ENCODE data around the gene TNRC18. TPM values are rescaled to one million over a fixed set of nuclear protein-coding genes. Genes with fewer than 3 reads are reported as not detected.
A peak's percentile ranks its signal among the peaks of the same experiment; 100 is the strongest.

Gene TNRC18
- total RNA-seq, 4 donors from 2014 or later: 79.9 to 160 (median 91.3) TPM

- WGBS, 2 donors: 27 to 48% methylated on average over 18 of the region's 19 CpGs
- peak in 1 of 2 donors; percentile 31 for DNase-seq (ENCODE audit: low spot score in 2 of 2)
- TF ChIP-seq POLR2A (IDR thresholded peaks at IDR 0.05): no peak
- TF ChIP-seq, protein P1, sequence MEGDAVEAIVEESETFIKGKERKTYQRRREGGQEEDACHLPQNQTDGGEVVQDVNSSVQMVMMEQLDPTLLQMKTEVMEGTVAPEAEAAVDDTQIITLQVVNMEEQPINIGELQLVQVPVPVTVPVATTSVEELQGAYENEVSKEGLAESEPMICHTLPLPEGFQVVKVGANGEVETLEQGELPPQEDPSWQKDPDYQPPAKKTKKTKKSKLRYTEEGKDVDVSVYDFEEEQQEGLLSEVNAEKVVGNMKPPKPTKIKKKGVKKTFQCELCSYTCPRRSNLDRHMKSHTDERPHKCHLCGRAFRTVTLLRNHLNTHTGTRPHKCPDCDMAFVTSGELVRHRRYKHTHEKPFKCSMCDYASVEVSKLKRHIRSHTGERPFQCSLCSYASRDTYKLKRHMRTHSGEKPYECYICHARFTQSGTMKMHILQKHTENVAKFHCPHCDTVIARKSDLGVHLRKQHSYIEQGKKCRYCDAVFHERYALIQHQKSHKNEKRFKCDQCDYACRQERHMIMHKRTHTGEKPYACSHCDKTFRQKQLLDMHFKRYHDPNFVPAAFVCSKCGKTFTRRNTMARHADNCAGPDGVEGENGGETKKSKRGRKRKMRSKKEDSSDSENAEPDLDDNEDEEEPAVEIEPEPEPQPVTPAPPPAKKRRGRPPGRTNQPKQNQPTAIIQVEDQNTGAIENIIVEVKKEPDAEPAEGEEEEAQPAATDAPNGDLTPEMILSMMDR (IDR thresholded peaks at IDR 0.05): no peak
- intact Hi-C loops (cut with DNase I; ENCODE audit: low total_unique reads): no loop called here
- H3K4me3 ChIP-seq (ENCODE audit: low read depth, poor library complexity, severe bottlenecking): no peak overlapping the region
Observed at GRCh38 chr7:5450549-5451327, 27.1 kb upstream of the TNRC18 start.

- TF ChIP-seq, protein P1 (IDR thresholded peaks at IDR 0.05): no peak
- TF ChIP-seq POLR2A (IDR thresholded peaks at IDR 0.05): no peak
- WGBS, 2 donors: 53 to 55% methylated on average over 15 of the region's 15 CpGs
- intact Hi-C loops (cut with DNase I; ENCODE audit: low total_unique reads): no loop called here
- DNase-seq (ENCODE audit: low spot score in 2 of 2): no peak
- H3K4me3 ChIP-seq (ENCODE audit: low read depth, poor library complexity, severe bottlenecking): no peak overlapping the region
Observed at GRCh38 chr7:5448378-5449037, 24.9 kb upstream of the TNRC18 start.

DNA sequence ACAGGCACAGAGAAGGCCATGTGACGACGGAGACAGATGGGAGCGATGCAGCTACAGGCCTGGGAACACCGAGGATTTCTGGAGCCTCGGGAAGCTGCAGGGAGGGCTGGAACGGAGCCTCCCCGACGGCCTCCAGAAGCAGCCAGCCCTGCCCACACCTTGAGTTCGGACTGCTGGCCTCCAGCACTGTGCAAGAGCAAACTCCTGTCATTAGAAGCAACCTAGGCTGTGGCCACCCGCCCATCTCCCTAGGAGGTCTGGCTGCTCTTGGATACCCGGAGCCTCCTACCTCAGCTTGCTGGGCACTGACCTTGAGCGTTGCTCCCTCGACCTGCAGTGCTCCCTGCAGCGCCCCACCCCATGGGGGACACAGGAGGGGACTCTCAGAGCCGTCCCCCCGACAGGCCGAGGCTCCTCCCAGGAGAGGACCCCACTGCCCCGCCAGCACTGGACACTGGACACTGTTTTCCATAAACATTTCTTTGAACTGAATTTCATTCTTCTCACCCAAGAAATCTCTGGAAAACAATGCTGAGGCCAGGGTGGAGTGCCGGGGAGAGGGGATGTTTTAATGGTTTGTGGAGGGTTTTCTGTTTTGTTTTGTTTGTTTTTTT, 22.5 kb upstream of the TNRC18 start:
- DNase-seq (ENCODE audit: low spot score in 2 of 2): no peak
- WGBS, 2 donors: 57 to 73% methylated on average over 17 to 19 of the region's 19 CpGs
- intact Hi-C loops (cut with DNase I; ENCODE audit: low total_unique reads): no loop called here
- TF ChIP-seq, protein P1 (IDR thresholded peaks at IDR 0.05): no peak
- no peak for TF ChIP-seq POLR2A (IDR thresholded peaks at IDR 0.05)
- H3K4me3 ChIP-seq (ENCODE audit: low read depth, poor library complexity, severe bottlenecking): no peak overlapping the region

GRCh38 chr7:5443678-5444077, 20.0 kb upstream of the TNRC18 start:
- H3K4me3 ChIP-seq (ENCODE audit: low read depth, poor library complexity, severe bottlenecking): no peak overlapping the region
- TF ChIP-seq POLR2A (IDR thresholded peaks at IDR 0.05): no peak
- TF ChIP-seq, protein P1 (IDR thresholded peaks at IDR 0.05): no peak
- no peak for DNase-seq (ENCODE audit: low spot score in 2 of 2)
- intact Hi-C loops (cut with DNase I; ENCODE audit: low total_unique reads): no loop called here
- WGBS, 2 donors: 47 to 76% methylated on average over 16 of the region's 16 CpGs

GRCh38 chr7:5442757-5443305, 19.2 kb upstream of the TNRC18 start:
- intact Hi-C loops (cut with DNase I; ENCODE audit: low total_unique reads): no loop called here
- WGBS, 2 donors: 71 to 82% methylated on average over 19 to 20 of the region's 20 CpGs
- TF ChIP-seq, protein P1 (IDR thresholded peaks at IDR 0.05): no peak
- TF ChIP-seq POLR2A (IDR thresholded peaks at IDR 0.05): no peak

More at GRCh38 chr7:5442757-5443305, 19.2 kb upstream of the TNRC18 start:
- DNase-seq (ENCODE audit: low spot score in 2 of 2): no peak
- no peak overlapping the region for H3K4me3 ChIP-seq (ENCODE audit: low read depth, poor library complexity, severe bottlenecking)

Data from lower leg skin (tissue), 4 donors.